Measurements from ENCODE around the gene KCNT2.
A peak's percentile ranks its signal among the peaks of the same experiment; 100 is the strongest.

The KCNT2 gene

DNA sequence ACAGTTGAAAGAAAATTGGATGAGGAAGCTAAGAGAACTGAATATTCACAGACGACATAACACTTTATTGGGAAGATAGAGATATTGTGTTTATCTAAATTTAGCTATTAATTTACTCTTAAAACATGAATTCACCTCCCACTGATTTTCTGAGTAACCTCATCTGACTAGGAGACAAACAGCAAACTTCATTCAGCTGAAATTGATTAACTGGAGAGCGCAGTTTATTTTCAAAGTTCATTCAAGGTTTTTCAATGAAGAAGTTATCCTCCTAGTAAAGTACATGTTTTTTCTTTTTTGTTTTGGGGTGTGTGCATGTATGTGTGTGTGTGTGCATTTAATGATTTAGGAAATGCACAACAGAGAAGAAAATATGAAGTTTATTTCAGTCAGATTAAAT, 215.0 kb downstream of the KCNT2 start:
- no peak for DNase-seq

DNA sequence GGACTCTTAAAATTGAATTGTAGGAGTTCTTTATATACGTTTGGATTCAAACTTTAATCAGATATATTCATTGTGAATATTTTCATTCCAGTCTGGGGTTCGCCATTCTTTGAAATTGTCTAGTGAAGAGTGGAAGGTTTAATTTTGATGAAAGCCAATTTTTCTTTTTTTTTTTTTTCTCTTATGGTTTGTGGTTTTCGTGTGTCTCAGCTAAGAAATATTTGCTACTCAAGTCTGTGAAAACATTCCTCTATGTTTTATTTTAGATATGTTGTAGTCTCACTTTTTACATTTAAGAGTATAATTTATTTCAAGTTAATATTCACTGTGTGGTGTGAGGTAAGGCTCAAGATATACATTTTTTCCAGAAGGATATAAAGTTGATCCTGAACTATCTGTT, 220.5 kb downstream of the KCNT2 start:
- no peak for DNase-seq

DNA sequence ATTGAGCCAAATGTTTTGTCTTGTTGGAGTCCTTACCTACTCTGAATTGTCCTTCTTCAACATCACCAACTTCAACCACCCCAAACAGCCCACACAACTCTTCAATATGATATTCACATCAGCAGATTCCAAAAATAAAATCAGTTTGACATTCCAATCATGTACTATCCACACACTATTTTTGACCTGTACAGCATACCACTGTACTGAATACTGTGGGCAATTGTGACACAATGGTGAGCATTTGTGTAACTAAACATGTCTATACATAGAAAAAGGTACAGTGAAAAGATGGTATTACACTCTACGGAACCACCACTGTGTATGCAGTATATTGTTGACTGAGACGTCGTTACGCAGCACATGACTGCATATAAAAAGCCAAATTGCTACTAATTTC, 223.1 kb downstream of the KCNT2 start:
- no peak for DNase-seq

DNA sequence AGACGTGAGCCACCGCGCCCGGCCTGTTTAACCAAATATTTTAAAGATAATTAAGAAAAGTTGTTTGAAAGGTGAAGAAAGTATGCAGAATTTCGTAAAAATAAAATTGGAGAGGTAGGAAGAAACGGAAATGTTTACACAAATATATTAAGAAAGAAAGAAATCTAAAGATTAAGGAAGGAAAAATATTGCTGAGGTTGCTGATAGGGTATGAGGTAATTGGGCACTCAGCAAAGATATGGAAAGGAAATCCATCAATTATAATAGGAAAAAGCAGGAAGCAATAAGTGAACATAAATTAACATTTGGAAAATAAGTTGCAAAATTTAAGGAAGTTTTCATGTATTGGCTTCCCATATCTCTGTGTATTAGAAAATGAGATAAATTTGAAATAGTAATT, 225.9 kb downstream of the KCNT2 start:
- DNase-seq = no peak

DNA sequence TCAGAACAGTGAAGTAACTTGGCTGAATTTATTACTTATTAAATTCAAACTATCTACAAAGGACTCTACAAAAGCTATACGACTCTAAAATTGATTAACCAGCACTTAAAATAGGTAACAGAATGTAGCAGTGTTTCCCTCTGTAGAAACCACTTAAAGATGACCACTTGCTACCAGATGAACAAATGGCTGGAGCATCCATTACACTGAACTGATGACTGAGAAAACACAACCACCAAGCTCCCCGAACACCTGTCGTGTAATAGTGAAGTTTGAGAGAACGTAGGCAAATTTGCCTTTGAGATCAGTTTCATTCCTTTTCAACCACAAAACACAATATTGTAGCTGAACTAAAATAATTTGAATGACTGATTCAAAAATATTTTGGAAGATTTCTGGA, 226.7 kb downstream of the KCNT2 start:
- DNase-seq = no peak

DNA sequence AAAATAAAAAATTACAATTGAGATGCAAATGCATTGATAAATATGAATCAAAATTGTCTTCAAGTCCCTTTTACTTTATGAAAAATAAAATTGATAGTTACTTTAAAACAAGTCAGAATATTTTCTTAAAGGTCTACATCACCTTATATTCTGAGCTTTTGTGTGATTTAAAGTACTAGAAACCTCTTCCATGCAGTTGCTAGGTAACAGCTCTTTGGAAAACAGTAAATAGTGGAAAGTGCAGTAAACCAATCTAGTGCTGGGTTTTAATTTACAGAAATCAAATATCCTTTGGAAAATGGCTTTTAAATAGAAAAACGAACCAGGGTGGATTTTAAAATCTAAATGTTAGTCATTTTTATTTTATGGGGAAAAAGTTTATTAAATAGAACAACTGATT, 227.9 kb downstream of the KCNT2 start:
- DNase-seq = no peak

DNA sequence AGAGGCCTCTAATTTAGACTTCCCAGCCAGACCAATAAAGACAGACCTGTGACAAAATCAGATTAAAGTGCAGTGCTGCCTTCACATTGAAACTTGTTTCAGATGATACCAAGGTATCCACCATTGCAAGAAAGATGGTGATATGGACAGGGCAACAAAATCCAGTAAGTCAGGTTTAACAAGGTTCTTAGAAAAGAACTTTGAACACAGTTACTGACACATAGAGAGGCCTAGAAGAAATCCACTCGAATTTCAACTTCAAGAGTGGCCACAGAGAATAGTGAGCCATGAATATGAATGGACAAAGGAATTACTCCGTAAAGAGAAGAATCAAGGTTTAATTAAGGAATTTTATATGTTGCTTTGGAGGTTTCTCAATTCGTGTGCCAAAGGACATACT, 230.4 kb downstream of the KCNT2 start:
- no peak for DNase-seq

DNA sequence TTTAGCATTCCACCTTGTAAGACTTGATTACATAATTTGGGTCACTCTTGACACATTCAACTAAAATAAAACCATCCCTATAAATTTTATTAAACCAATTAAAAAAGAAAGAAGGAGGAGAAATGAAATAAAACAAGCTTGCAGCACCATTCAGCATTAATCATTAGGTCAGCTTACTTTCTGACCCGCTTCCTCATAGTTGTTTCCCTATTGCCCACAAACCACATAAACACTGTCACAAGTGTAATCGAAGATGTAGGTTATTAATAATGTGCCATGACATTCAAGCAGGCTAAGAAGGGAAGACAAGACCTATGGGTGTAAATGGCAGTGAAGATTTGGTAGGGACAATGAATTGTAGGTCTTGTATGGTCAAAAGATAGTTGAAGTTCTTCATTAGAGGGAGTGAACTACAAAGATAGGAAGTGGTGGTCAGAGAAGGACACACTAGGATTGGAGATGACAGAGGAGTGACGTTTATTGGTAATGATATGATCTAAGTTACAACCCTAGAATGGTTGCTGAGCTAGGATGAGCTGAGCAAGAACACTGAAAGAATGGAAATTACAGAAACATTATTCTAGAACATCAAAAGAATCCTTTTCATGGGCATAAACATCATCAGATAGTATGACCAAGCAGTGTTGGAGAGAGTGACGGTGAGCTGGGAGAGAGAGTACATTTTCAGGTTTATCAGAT, 231.5 kb downstream of the KCNT2 start:
- no peak for DNase-seq

DNA sequence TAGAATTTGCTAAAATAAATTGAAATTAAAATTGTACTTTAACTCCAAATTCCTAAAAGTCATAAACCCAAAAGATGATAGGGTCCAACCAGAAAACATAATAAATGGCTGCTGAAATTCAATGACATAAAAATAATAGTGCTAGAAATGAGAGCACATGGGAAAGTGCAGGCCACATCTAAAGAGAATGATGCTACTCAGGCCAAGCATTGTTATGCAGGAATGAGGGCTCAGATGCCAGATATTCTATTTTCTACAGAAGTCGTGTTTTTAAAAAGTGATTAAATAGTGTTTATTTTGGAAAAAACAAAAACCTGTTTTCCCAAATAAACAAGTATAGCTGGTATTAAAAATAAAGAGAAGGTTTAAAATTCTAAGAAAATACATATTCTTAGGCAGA, 234.4 kb downstream of the KCNT2 start:
- DNase-seq = no peak

DNA sequence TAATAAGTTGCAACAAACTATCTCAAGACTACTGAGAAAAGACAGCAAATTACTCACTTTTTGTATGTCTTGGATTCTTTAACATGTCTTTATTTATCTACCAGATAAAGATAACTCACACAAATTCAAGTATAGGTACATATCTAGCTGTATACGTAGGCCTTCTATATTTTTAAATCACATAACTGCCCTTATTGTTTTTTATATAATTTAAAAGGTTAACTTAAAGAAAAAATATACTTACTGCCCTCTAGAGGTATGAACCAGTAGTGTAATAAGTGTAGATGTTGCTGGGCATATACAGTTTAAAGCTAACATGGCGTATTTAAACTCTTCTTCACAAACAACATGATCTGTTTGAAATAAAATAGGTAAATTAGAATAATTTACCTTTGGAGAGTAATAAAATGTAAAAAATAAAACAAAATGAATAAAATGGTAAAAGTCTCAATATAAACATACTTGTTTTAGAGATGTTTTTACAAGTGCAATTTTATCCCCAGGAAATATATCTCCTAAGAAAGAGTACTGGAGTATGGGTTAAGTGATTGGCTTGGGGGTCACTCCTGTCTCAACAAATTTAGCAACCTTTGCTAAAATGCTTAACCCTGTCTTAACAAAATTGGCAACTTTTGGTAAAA, 235.2 kb downstream of the KCNT2 start:
- no peak for DNase-seq

DNA sequence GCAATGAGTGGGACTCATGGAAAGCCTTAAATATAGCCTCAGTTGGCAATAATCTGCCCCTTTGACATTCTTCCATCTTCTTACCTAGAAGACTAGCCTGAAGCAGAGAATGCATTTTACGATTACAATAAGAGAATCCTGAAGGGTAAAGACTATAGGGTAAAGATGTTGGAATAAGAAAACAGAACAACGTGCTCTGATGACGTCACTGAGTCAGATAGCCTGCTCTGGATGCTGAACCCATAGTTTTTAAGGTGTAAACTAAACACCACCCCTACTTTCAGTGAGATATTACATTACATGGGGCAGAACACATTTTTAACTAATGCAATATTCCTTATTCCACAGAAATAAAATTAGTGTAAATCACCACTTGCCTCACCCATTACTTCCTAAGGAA, 240.4 kb downstream of the KCNT2 start:
- DNase-seq = no peak

DNA sequence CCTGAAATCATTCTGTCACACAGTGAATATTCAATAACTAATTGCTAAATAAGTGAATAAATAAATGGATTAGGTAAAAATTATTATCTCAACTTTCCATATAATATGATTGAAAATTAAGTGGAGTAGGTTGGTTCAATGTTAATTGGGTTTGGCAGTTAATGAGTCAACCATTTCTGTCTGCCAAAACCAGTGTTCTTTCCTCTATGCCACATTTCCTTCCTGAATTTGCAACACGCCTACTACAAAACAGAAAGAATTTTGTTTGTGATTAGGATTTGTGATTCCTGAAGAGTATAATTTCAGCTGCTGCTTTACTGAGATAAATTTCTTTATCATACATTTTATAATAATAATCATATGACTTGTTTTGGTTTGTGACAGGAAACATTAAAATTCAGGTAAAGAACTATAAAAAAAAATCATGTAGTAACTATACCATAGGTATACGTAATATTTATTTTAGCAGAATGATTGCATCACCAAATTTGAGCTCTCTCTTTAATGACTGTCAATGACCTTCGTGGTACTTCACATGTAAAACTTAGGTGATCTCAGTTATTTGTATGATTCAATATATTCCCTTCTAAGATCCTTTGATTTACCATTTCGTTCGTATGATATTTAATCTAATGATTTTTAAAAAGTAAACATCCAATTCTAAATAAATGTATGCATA, 241.3 kb downstream of the KCNT2 start:
- no peak for DNase-seq

DNA sequence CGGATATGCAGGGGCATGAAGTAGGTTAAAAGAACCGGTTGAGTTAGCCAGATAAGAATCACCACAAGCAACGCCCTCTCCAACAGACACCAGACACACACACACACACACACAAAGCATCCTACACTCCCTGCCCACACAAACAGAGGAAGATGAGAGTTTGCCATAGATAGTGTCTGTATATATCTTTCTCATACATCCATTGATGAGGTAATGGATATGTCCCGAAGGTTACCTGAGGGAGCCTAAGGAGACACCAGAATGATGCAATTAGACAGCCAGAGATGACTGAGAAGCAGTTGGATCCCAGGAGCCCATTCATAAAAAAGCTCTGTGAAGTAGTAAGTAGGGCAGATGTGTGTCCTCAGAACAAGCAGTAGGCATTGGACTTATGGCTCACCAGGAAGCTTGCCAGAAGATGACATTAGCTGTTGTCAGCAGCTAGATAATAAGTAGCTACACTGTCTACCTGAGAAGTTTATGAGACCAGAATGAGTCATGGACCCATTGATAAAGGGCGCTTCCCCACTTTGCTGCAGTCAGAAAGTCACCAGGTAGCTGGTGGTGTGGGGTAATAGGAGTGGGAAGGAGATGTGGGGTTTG, 247.0 kb downstream of the KCNT2 start:
- no peak for DNase-seq

DNA sequence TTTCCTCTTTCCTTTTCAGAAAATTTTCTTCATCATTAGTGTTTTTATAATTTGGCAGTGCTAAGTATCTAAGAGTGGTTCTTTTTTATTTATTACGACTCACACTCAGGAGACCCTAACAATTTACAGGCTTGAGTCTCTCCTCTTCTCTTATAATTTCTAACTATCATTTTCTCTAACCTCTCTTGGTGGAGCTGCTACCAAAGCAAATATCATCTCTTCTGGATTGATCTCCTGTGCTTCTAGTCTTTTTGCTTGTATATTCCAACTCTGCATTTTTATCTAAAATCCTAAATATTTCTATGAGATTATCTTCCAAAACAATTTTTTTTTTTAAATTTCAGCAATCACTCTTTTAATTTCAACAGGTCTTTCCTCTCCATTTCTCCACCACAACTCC, 250.3 kb downstream of the KCNT2 start:
- DNase-seq = no peak

DNA sequence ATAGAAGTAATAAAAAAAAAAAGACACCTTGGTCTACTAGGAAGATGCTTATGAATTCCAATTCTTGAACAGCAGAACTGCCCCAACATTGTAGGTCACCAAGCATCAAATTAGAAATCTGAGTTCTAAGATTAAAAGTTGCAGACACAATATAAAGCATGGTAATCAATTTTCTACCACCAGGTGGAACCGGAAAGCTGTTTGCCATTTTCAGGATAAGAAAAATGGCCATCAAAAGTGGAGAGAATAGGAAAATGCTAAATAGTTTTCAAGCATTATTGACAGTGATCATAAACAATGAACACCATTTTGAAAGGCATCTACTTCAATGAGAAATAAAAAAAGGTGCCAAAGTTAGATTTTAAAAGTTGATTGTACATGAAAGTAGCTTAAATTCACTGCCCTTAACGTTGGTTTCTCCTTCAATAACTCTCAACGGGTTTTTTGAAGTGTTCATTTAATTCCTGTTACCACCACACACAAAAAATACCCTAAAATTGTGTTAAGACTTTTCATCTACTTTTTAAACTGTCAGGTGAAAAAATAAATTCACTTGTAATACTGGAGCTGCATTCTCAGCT, 252.9 kb downstream of the KCNT2 start:
- no peak for DNase-seq

DNA sequence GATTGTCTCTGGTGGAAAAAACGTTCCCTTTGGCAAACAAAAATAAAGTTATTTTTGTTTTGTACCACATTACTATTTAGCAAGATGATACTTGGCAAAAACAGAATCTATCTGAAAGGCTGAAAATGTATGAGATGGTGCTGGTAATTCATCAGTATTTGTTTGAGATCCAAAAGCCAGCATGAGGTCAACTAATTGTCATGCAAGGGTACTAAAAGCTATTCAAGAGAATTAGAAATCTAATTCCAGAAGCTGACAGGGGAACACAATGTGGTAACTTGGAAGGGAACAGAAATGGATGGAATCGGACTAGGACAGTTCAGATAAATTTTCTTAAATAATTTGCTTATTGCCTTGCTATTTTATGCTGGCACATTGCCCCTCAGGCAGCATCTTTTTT, 263.8 kb downstream of the KCNT2 start:
- DNase-seq = no peak

DNA sequence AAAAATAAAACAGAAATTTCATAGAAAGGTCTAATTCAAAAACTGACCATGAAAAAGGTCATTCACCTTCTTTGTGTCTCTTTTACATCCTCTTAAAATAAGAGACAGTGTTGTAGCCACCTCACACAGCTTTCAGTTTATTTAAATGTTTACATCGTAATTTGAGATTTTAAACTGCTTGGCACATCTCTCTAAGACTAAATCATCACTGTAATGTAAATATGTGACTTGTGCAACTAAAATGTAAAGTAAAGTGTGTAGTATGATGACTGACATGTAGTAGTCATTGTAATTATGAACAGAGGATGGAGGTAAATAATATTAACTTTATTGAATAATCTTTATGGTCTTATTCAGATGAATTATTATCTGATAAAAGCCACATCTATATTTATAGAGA, 283.9 kb downstream of the KCNT2 start:
- DNase-seq = peak in 1 of 2 experiments; percentile 20

DNA sequence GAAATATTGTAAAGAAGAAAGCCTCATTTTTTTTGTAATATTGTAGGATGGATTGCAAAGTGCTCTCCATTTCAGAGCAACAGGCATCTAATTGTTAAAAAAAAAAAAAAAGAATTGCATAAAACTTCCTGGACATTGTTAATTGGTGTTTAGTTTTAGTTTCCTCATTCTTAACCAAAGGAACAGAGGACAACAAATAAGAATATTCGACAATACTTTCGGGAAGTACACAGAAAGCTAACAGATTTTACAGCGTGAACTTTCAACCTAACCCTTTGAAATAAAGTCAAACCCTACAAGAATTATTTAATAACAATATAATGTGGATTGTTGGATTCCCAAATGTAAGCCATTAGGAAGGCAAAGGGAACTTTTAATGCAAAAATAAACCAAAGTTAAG, 284.4 kb downstream of the KCNT2 start:
- no peak for DNase-seq

DNA sequence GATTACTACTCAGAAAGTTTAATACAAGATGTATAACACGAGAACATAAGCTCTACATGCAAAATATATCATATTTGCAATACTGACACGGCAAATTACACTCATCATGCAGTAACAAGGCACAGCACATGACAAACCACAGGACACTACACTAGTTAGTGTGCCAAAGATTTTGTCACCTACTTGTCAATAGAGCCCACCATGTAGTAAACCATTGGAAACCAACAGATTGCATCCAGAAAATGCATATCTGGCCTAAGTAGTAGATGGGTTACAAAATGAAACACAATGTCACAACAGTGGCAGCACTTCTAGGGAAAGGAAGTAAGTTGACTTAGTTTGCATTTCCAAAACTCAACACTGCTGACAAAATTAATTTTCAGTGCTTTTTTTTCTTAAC, 288.9 kb downstream of the KCNT2 start:
- DNase-seq = no peak

DNA sequence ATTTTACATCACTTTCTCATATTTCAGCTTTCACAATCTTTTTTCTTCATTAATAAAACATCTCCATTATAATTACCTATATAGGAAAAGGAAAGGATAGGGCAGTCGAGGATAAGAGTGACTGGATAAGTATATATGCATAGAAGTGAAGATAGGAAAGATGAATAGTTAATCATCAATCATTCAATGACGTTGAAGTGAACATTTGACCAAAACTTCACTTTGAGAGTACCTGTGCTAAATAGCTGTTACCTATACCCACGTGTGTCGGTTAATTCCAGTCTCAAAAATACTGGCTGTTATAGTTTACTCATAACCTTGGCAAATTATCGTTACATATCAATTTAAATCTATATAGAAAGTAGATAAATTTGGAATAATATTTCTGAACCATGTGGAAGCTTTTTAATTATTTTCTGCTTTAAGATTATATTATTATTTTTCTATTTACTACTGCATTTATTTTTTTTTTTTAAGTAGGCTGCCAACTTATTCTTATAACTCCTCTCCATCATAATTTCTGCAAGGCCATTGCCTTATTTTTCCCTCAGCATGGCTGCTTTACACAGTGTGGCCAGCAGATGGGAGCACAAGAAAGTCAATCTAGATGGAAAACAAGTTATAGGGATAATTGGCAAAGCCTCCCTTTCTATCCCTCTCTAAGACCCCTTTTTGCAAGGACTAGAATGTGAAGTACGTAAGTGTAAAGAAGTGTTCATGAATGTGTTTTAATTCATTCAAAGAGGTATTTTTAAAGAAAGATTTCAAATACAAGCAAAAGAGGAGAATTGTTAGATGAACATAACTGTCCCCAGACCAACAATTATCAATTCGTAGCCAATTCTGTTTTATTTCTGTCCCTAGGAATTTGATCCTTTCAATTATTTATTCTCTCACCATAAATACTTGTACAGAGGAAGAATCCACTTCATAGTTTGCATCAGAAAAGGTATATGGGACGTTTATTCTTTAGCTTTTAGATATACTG, 290.4 kb downstream of the KCNT2 start:
- no peak for DNase-seq

DNA sequence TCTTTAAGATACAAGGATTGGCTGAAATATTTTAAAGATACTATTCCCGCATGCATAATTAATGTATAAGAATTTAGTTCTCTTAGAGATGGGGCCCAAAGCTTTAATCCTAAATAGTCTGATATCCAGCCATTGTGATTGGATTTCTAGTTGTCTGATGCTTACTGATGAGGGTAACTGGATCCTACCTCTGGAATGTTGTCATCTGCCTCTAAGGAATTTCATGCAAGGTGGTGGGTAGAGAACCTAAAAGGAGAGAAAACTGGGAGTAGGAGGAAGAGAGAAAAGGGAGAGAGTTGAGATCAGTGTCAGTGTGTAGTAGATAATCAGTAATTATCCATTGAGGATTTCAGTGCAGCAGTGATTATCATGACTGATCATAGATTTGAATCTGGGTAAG, 295.5 kb downstream of the KCNT2 start:
- no peak for DNase-seq

DNA sequence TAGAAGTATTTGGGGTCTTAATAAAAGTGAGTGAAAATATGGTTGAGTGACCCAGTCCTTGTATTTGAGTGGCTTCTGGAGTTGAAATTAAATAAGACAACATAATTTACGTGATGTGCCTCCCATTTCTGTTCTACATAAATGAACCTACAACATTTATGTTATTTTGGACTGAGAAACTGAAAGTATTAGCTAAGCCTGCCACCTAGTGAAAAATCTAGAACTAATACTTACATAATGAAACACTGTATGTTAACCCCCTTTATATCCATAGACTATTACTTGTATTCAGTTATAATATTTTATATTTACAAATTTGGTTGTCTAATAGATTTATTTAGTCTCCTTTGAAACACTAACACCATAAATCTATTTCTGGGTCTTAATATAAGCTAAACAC, 298.9 kb downstream of the KCNT2 start:
- no peak for DNase-seq
